Keratinocyte (primary cell): ENCODE data around the gene TOP3B. TPM values are rescaled to one million over a fixed set of nuclear protein-coding genes. Genes with fewer than 3 reads are reported as not detected.

Experiments
- DNase-seq: peaks from one replicate; pipeline ENCODE4 v3.0.0-alpha.2; 2011; ENCODE audit warnings: low read depth, missing footprints, low spot score
- FAIRE-seq: peaks from 2 replicates; lab custom pipeline; 2011; peaks lifted over from hg19 to GRCh38; lab: Jason Lieb, UNC
- H2AFZ ChIP-seq: 2 replicates; pipeline ENCODE4 v1.6.0; 2012; ENCODE audit warnings: low read length, control low read depth, inconsistent platforms; ENCODE audit not compliant: control insufficient read depth
- H3K27ac ChIP-seq: 2 replicates; pipeline ENCODE4 v1.5.1; 2011; ENCODE audit warnings: low read length; ENCODE audit not compliant: control insufficient read depth, insufficient read depth
- H3K27me3 ChIP-seq: 3 replicates; pipeline ENCODE4 v1.6.0; 2011; ENCODE audit warnings: low read length; ENCODE audit not compliant: control insufficient read depth, insufficient read depth; ENCODE audit errors: extremely low read depth
- H3K36me3 ChIP-seq, 2 experiments: 2 replicates in 1 of 2; 3 replicates in 1 of 2; pipeline ENCODE4 v1.5.1; 2011; ENCODE audit warnings: low read length in 2 of 2, mild to moderate bottlenecking in 1 of 2; ENCODE audit not compliant: control insufficient read depth in 2 of 2, insufficient read depth in 2 of 2; ENCODE audit errors: extremely low read depth in 1 of 2
- H3K4me1 ChIP-seq: 3 replicates; pipeline ENCODE4 v1.5.1; 2011; ENCODE audit warnings: low read length; ENCODE audit not compliant: control insufficient read depth, insufficient read depth; ENCODE audit errors: extremely low read depth
- H3K4me2 ChIP-seq: 3 replicates; pipeline ENCODE4 v1.6.0; 2011; ENCODE audit warnings: low read depth, low read length; ENCODE audit not compliant: control insufficient read depth, insufficient read depth; ENCODE audit errors: extremely low read depth
- H3K4me3 ChIP-seq, 3 experiments: fragments of 200-600 bp in 1 of 3; sonication (generic) in 1 of 3; 2 replicates in 2 of 3; 3 replicates in 1 of 3; pipeline ENCODE4 v1.5.1; 2011 to 2016; ENCODE audit warnings: low read length in 3 of 3, mild to moderate bottlenecking in 3 of 3, control low read depth in 2 of 3, inconsistent platforms in 1 of 3, low read depth in 1 of 3, mixed read lengths in 1 of 3, mixed run types in 1 of 3, moderate library complexity in 1 of 3; ENCODE audit not compliant: control insufficient read depth in 2 of 3, insufficient read depth in 2 of 3; ENCODE audit errors: extremely low read depth in 1 of 3
- H3K79me2 ChIP-seq: 2 replicates; pipeline ENCODE4 v1.6.0; 2012; ENCODE audit warnings: low read length; ENCODE audit not compliant: control insufficient read depth, insufficient read depth
- H3K9ac ChIP-seq: 3 replicates; pipeline ENCODE4 v1.6.0; 2011; ENCODE audit warnings: low read length; ENCODE audit not compliant: control insufficient read depth, insufficient read depth; ENCODE audit errors: extremely low read depth
- H3K9me1 ChIP-seq: 3 replicates; pipeline ENCODE4 v1.6.0; 2011; ENCODE audit warnings: low read length; ENCODE audit not compliant: control insufficient read depth, insufficient read depth; ENCODE audit errors: extremely low read depth
- H3K9me3 ChIP-seq: 2 replicates; pipeline ENCODE4 v1.5.1; 2012; ENCODE audit warnings: low read depth, low read length; ENCODE audit not compliant: control insufficient read depth
- H4K20me1 ChIP-seq: 3 replicates; pipeline ENCODE4 v1.6.0; 2011; ENCODE audit warnings: low read length; ENCODE audit not compliant: control insufficient read depth, insufficient read depth; ENCODE audit errors: extremely low read depth
- EZH2 ChIP-seq: IDR thresholded peaks from one replicate; pipeline ENCODE4 v1.6.1; 2012; ENCODE audit warnings: inconsistent platforms, mild to moderate bottlenecking, low read length, moderate library complexity
- dilution Hi-C: fragments of 300-500 bp; cut with MboI; formaldehyde crosslinking; loops from one replicate; pipeline ENCODE4 v1.7.0; 2020; ENCODE audit warnings: low sequenced_read_pairs; ENCODE audit not compliant: extremely low pct_ligation_motif_present
- polyA plus RNA-seq, 5 experiments: library from polyadenylated mRNA; depleted of rRNA in 3 of 5; stranded (reverse) in 3 of 5; stranded (forward) in 1 of 5; unstranded in 1 of 5; fragments of >200 nt; gene quantifications; 1 replicate in 1 of 5; 2 replicates in 3 of 5; 3 replicates in 1 of 5; pipeline versions ENCODE4 v1.2.1 to v1.2.3, GENCODE V29; 2011 to 2012; ENCODE audit warnings: missing spikeins in 2 of 5, low read depth in 1 of 5, low replicate concordance in 1 of 5
- TF ChIP-seq, protein P1 (sequence below), 3 experiments: IDR thresholded peaks in 1 of 3; conservative IDR thresholded peaks in 1 of 3; optimal IDR thresholded peaks in 1 of 3; 2 replicates in 2 of 3; 3 replicates in 1 of 3; pipeline versions ENCODE3 to v1.5.1; 2011; ENCODE audit warnings: low read length in 3 of 3, mild to moderate bottlenecking in 3 of 3, moderate library complexity in 2 of 3, control low read depth in 1 of 3, inconsistent platforms in 1 of 3; ENCODE audit not compliant: insufficient read depth in 2 of 3; ENCODE audit errors: extremely low read depth in 1 of 3

Gene TOP3B
- polyA plus RNA-seq, 1 donor (not counting 4 experiments of a cell fraction or from before 2014, with no cell fraction given): 13.8 TPM

DNA sequence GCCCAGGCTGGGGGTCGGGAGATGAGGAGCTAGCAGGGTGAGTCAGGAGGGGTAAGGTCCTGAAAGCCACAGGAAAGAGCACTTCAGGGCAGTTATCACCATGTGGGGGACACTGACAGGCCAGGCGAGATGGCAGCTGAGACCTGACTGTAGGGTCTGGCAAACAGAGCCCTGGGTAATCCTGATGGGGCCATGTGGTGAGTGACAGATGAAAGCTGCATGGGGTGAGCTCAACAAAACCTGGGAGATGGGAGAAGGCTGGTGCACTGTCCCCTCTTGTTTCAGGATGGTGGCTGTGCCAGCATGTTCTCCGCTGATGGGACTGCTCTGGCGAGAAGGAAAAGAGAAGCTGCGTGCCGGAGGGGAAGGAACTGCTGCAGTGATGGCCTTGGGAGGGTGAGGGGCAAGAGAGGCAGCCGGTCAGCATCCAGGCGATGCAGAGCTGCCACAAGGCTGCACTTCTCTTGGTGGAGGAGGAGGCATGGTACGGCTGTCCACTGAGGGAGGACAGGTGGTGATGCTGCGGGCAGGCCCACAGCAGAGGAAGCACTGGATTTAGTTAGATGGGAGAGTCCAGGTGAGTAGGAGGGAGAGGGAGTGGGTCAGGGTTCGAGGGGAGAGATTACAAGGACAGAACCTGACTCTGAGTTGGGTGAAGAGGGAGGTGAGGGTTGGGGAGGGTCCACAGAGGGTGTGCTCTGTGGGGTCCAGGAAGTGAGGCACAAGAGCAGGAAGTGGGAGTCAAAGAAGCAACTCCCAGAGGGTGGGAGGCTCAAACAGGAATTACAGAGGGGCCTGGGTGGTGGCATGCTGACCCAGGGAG lies 3.8 kb downstream of the TOP3B start:
- FAIRE-seq (no peak), DNase-seq (no peak)
- no peak overlapping the region for H3K27ac ChIP-seq
- peaks cover 9% of the 10 kb centered on the region for H3K4me1 ChIP-seq
- no peak overlapping the region for H3K4me2 ChIP-seq
- no peak overlapping the region for H3K9ac ChIP-seq
- H2AFZ ChIP-seq: no peak overlapping the region
- dilution Hi-C loops: no loop called here
- TF ChIP-seq, protein P1, sequence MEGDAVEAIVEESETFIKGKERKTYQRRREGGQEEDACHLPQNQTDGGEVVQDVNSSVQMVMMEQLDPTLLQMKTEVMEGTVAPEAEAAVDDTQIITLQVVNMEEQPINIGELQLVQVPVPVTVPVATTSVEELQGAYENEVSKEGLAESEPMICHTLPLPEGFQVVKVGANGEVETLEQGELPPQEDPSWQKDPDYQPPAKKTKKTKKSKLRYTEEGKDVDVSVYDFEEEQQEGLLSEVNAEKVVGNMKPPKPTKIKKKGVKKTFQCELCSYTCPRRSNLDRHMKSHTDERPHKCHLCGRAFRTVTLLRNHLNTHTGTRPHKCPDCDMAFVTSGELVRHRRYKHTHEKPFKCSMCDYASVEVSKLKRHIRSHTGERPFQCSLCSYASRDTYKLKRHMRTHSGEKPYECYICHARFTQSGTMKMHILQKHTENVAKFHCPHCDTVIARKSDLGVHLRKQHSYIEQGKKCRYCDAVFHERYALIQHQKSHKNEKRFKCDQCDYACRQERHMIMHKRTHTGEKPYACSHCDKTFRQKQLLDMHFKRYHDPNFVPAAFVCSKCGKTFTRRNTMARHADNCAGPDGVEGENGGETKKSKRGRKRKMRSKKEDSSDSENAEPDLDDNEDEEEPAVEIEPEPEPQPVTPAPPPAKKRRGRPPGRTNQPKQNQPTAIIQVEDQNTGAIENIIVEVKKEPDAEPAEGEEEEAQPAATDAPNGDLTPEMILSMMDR (optimal IDR thresholded peaks at IDR 0.05 in 1 of 3, IDR thresholded peaks at IDR 0.05 in 1 of 3, conservative IDR thresholded peaks at IDR 0.05 in 1 of 3; ENCODE audit: extremely low read depth in 1 of 3, insufficient read depth in 2 of 3, low read length in 3 of 3): no peak
- TF ChIP-seq EZH2: no peak
- H4K20me1 ChIP-seq: peaks cover 5% of the 10 kb centered on the region
- no peak overlapping the region for H3K4me3 ChIP-seq
- peaks cover 22 to 33% of the 10 kb centered on the region in 2 experiments for H3K36me3 ChIP-seq
- peaks cover 38% of the 10 kb centered on the region for H3K79me2 ChIP-seq
- no peaks in the 10 kb centered on the region for H3K27me3 ChIP-seq
- H3K9me1 ChIP-seq: no peaks in the 10 kb centered on the region
- no peaks in the 10 kb centered on the region for H3K9me3 ChIP-seq

DNA sequence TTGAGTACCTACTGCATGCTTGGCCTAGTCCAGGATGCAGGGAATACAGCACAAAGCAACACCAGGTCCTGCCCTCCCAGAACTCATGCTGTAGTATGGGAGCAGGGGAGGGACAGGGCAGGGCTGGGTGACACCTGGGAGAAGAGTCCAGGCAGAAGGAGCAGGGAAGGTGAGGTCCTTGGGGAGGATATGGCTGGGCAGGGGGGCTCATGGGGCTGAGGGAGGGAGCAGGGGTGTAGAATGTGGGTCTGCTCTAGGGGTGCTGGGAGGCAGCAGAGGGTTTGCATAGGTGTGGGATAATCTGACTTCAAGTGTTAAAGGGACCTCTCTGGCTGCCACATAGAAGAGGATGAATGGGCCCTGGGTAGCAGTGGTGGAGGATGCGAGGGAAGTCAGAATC lies 4.8 kb downstream of the TOP3B start:
- Histone ChIP-seq H3K27ac (no peak overlapping the region), H3K9me3 (no peaks in the 10 kb centered on the region), H3K79me2 (peaks cover 38% of the 10 kb centered on the region), H3K4me3 (no peak overlapping the region), H4K20me1 (peaks cover 5% of the 10 kb centered on the region), H3K4me2 (no peak overlapping the region), H3K9ac (no peak overlapping the region), H3K36me3 (peaks cover 25 to 38% of the 10 kb centered on the region in 2 experiments), H3K27me3 (no peaks in the 10 kb centered on the region), H3K9me1 (no peaks in the 10 kb centered on the region), H2AFZ (no peak overlapping the region), H3K4me1 (peaks cover 9% of the 10 kb centered on the region)
- FAIRE-seq: no peak
- no peak for TF ChIP-seq EZH2
- TF ChIP-seq, protein P1 (optimal IDR thresholded peaks at IDR 0.05 in 1 of 3, IDR thresholded peaks at IDR 0.05 in 1 of 3, conservative IDR thresholded peaks at IDR 0.05 in 1 of 3; ENCODE audit: extremely low read depth in 1 of 3, insufficient read depth in 2 of 3, low read length in 3 of 3): no peak
- no peak for DNase-seq
- dilution Hi-C loops: no loop called here
